ENCODE data around the gene GIPC3.
A peak's percentile ranks its signal among the peaks of the same experiment; 100 is the strongest.

GIPC3 gene

GRCh38 chr19:3570606-3571011 is 14.7 kb upstream of the GIPC3 start:
- H2AFZ ChIP-seq (ENCODE audit: low read depth, low read length): no peak overlapping the region
- no peaks in the 10 kb centered on the region for H3K9me3 ChIP-seq (ENCODE audit: insufficient read depth, low read length)
- peaks cover 5% of the 10 kb centered on the region; the same call in 1 of the 2 replicates for H4K20me1 ChIP-seq (ENCODE audit: insufficient read depth, low read length)
- peaks cover 4% of the 10 kb centered on the region for H3K36me3 ChIP-seq (replicated peaks; ENCODE audit: low read depth, low read length)
- H3K27me3 ChIP-seq (ENCODE audit: low read depth, low read length): no peaks in the 10 kb centered on the region
- no peak overlapping the region for H3K4me3 ChIP-seq (ENCODE audit: low read length)
- H3K4me2 ChIP-seq (ENCODE audit: low read length): no peak overlapping the region
- no peak for TF ChIP-seq EZH2phosphoT487 (IDR thresholded peaks at IDR 0.05; ENCODE audit: low read depth)
- TF ChIP-seq CTCF (IDR thresholded peaks at IDR 0.05; ENCODE audit: low read depth, low read length): no peak
- H3K27ac ChIP-seq (ENCODE audit: low read length): no peak overlapping the region
- H3K4me1 ChIP-seq (ENCODE audit: low read length): peaks cover 10% of the 10 kb centered on the region
- H3K79me2 ChIP-seq (ENCODE audit: low read length): peaks cover 8% of the 10 kb centered on the region; the same call in 1 of the 2 replicates
- no peak overlapping the region for H3K9ac ChIP-seq (ENCODE audit: low read length)

GRCh38 chr19:3572132-3572854 is 13.0 kb upstream of the GIPC3 start:
- peaks cover 10% of the 10 kb centered on the region for H3K4me1 ChIP-seq (ENCODE audit: low read length)
- peaks cover 11% of the 10 kb centered on the region for H3K36me3 ChIP-seq (replicated peaks; ENCODE audit: low read depth, low read length)
- H3K27ac ChIP-seq (ENCODE audit: low read length): no peak overlapping the region
- peak overlapping the region; percentile 98 for H2AFZ ChIP-seq (ENCODE audit: low read depth, low read length)
- H4K20me1 ChIP-seq (ENCODE audit: insufficient read depth, low read length): peaks cover 5% of the 10 kb centered on the region; the same call in 1 of the 2 replicates
- TF ChIP-seq CTCF (IDR thresholded peaks at IDR 0.05; ENCODE audit: low read depth, low read length) (no peak), EZH2phosphoT487 (IDR thresholded peaks at IDR 0.05; ENCODE audit: low read depth) (no peak)
- H3K4me3 ChIP-seq (ENCODE audit: low read length): peak overlapping the region; percentile 93
- no peaks in the 10 kb centered on the region for H3K9me3 ChIP-seq (ENCODE audit: insufficient read depth, low read length)
- H3K4me2 ChIP-seq (ENCODE audit: low read length): peak overlapping the region; percentile 100
- peaks cover 8% of the 10 kb centered on the region; the same call in 1 of the 2 replicates for H3K79me2 ChIP-seq (ENCODE audit: low read length)
- H3K9ac ChIP-seq (ENCODE audit: low read length): peak overlapping the region; percentile 70
- H3K27me3 ChIP-seq (ENCODE audit: low read depth, low read length): no peaks in the 10 kb centered on the region

- Histone ChIP-seq H3K36me3 (replicated peaks; ENCODE audit: low read depth, low read length) (peaks cover 11% of the 10 kb centered on the region), H3K27me3 (ENCODE audit: low read depth, low read length) (no peaks in the 10 kb centered on the region), H3K4me3 (ENCODE audit: low read length) (peak within 1 kb of the TSS; percentile 93), H3K79me2 (ENCODE audit: low read length) (peaks cover 8% of the 10 kb centered on the region; the same call in 1 of the 2 replicates), H3K27ac (ENCODE audit: low read length) (no peak within 1 kb of the TSS), H3K9ac (ENCODE audit: low read length) (peak within 1 kb of the TSS; percentile 70), H3K4me2 (ENCODE audit: low read length) (peak within 1 kb of the TSS; percentile 100), H4K20me1 (ENCODE audit: insufficient read depth, low read length) (peaks cover 5% of the 10 kb centered on the region; the same call in 1 of the 2 replicates), H2AFZ (ENCODE audit: low read depth, low read length) (peak within 1 kb of the TSS; percentile 98), H3K4me1 (ENCODE audit: low read length) (peaks cover 10% of the 10 kb centered on the region), H3K9me3 (ENCODE audit: insufficient read depth, low read length) (no peaks in the 10 kb centered on the region)
- no peak for TF ChIP-seq CTCF (IDR thresholded peaks at IDR 0.05; ENCODE audit: low read depth, low read length)
- no peak for TF ChIP-seq EZH2phosphoT487 (IDR thresholded peaks at IDR 0.05; ENCODE audit: low read depth)
Observed at GRCh38 chr19:3572855-3573161, 12.5 kb upstream of the GIPC3 start, which contains the start of gene HMG20B. Gene HMG20B, plus strand, starts transcription at chr19:3572944. Its CDS starts 366 bp downstream, at chr19:3573310.

GRCh38 chr19:3573162-3573857 is 12.0 kb upstream of the GIPC3 start:
- Histone ChIP-seq H3K4me3 (ENCODE audit: low read length) (peak overlapping the region; percentile 91), H3K9me3 (ENCODE audit: insufficient read depth, low read length) (no peaks in the 10 kb centered on the region), H4K20me1 (ENCODE audit: insufficient read depth, low read length) (peaks cover 5% of the 10 kb centered on the region; the same call in 1 of the 2 replicates), H3K27ac (ENCODE audit: low read length) (no peak overlapping the region), H3K36me3 (replicated peaks; ENCODE audit: low read depth, low read length) (peaks cover 11% of the 10 kb centered on the region), H3K79me2 (ENCODE audit: low read length) (peaks cover 8% of the 10 kb centered on the region; the same call in 1 of the 2 replicates), H3K27me3 (ENCODE audit: low read depth, low read length) (no peaks in the 10 kb centered on the region), H3K9ac (ENCODE audit: low read length) (peak overlapping the region; percentile 69), H2AFZ (ENCODE audit: low read depth, low read length) (no peak overlapping the region), H3K4me2 (ENCODE audit: low read length) (peak overlapping the region; percentile 91), H3K4me1 (ENCODE audit: low read length) (peaks cover 10% of the 10 kb centered on the region)
- TF ChIP-seq EZH2phosphoT487 (IDR thresholded peaks at IDR 0.05; ENCODE audit: low read depth) (no peak), CTCF (IDR thresholded peaks at IDR 0.05; ENCODE audit: low read depth, low read length) (no peak)
